HepG2 (cell line): ENCODE results near the gene PARN. TPM values are rescaled to one million over a fixed set of nuclear protein-coding genes. Genes with fewer than 3 reads are reported as not detected.

Experiments
- CREBL2 ChIP-seq: sonication (generic); formaldehyde crosslinking; IDR thresholded peaks from 2 replicates; pipeline ENCODE4 v1.8.1; 2023; ENCODE audit warnings: missing genetic modification reagents, mild to moderate bottlenecking, borderline replicate concordance
- FIP1L1 ChIP-seq: fragments of 200-400 bp; formaldehyde crosslinking; IDR thresholded peaks from 2 replicates; pipeline ENCODE4 v1.6.1; 2018; ENCODE audit warnings: low read depth, mild to moderate bottlenecking, low read length, moderate library complexity, borderline replicate concordance; ENCODE audit not compliant: insufficient read depth
- GRHL1 ChIP-seq: sonication (generic); formaldehyde crosslinking; conservative IDR thresholded peaks from 2 replicates; pipeline ENCODE4 v1.8.0; 2022; ENCODE audit warnings: missing genetic modification reagents
- GTF3A ChIP-seq: sonication (generic); formaldehyde crosslinking; conservative IDR thresholded peaks from 2 replicates; pipeline ENCODE4 v1.4.0; 2020; ENCODE audit warnings: mild to moderate bottlenecking, missing genetic modification reagents
- HIVEP1 ChIP-seq: sonication (generic); formaldehyde crosslinking; IDR thresholded peaks from 2 replicates; pipeline ENCODE4 v1.4.0; 2020; ENCODE audit warnings: mild to moderate bottlenecking, missing genetic modification reagents
- KMT2B ChIP-seq: IDR thresholded peaks from 2 replicates; pipeline ENCODE4 v1.6.1; 2016; ENCODE audit warnings: missing genetic modification reagents, missing compliant biosample characterization
- NCOR1 ChIP-seq: fragments of 200-600 bp; sonication (generic); IDR thresholded peaks from 2 replicates; pipeline ENCODE4 v1.7.0; 2017; ENCODE audit warnings: antibody characterized with exemption, low read length, borderline replicate concordance
- NFE2L2 ChIP-seq: fragments of 150-350 bp; IDR thresholded peaks from 2 replicates; pipeline ENCODE4 v1.6.1; 2014; ENCODE audit warnings: low read length
- POLR2A ChIP-seq, 2 experiments: IDR thresholded peaks; 2 replicates each; pipeline ENCODE4 v1.6.1; 2011; ENCODE audit warnings: low read depth in 2 of 2, low read length in 2 of 2, mild to moderate bottlenecking in 1 of 2, moderate library complexity in 1 of 2; ENCODE audit not compliant: insufficient read depth in 1 of 2
- RERE ChIP-seq: IDR thresholded peaks from 2 replicates; pipeline ENCODE4 v1.6.1; 2016; ENCODE audit warnings: low read depth, missing genetic modification reagents, missing compliant biosample characterization
- ZKSCAN5 ChIP-seq: sonication (generic); formaldehyde crosslinking; IDR thresholded peaks from 2 replicates; pipeline ENCODE4 v1.5.1; 2020; ENCODE audit warnings: mild to moderate bottlenecking, missing genetic modification reagents
- ZNF33B ChIP-seq: sonication (generic); formaldehyde crosslinking; IDR thresholded peaks from 2 replicates; pipeline ENCODE4 v1.5.1; 2020; ENCODE audit warnings: mild to moderate bottlenecking, missing genetic modification reagents
- ZNF350 ChIP-seq: sonication (generic); formaldehyde crosslinking; IDR thresholded peaks from 2 replicates; pipeline ENCODE4 v1.4.0; 2020; ENCODE audit warnings: mild to moderate bottlenecking, low read depth, missing genetic modification reagents, borderline replicate concordance
- ZNF550 ChIP-seq: sonication (generic); formaldehyde crosslinking; IDR thresholded peaks from 2 replicates; pipeline ENCODE4 v1.4.0; 2020; ENCODE audit warnings: mild to moderate bottlenecking, missing genetic modification reagents, borderline replicate concordance
- ZNF710 ChIP-seq: sonication (generic); formaldehyde crosslinking; IDR thresholded peaks from 2 replicates; pipeline ENCODE4 v1.5.0; 2020; ENCODE audit warnings: mild to moderate bottlenecking, missing genetic modification reagents, borderline replicate concordance
- ZNF749 ChIP-seq: sonication (generic); formaldehyde crosslinking; IDR thresholded peaks from 2 replicates; pipeline ENCODE4 v1.8.0; 2022; ENCODE audit warnings: mild to moderate bottlenecking, missing genetic modification reagents, moderate library complexity, borderline replicate concordance
- ZNF761 ChIP-seq: sonication (generic); formaldehyde crosslinking; conservative IDR thresholded peaks from 2 replicates; pipeline ENCODE4 v1.4.0; 2020; ENCODE audit warnings: mild to moderate bottlenecking, missing genetic modification reagents
- polyA plus RNA-seq, 8 experiments: library from polyadenylated mRNA; depleted of rRNA in 3 of 8; stranded (reverse) in 7 of 8; unstranded in 1 of 8; fragments of >200 nt; fragmentation: Illumina TruSeq in 4 of 8; extraction: Trizol in 4 of 8; gene quantifications; 2 replicates each; pipeline versions ENCODE4 v1.2.1 to v1.2.3, GENCODE V29; 2011 to 2016; ENCODE audit warnings: low read depth in 4 of 8, missing spikeins in 1 of 8, mixed read lengths in 1 of 8; ENCODE audit not compliant: insufficient read depth in 1 of 8
- total RNA-seq, 5 experiments: library from RNA; depleted of rRNA; stranded (reverse); fragments of >200 nt; fragmentation: Illumina TruSeq; extraction: Trizol; gene quantifications; 2 replicates each; pipeline ENCODE4 v1.2.3, GENCODE V29; 2016; ENCODE audit warnings: low read depth in 1 of 5

Gene PARN
- total and polyA plus RNA-seq, 2 of the 13 experiments (the other 11 are each of a cell fraction or from before 2014, with no cell fraction given): 13.3 to 47.6 TPM

- TF ChIP-seq ZKSCAN5 (CRISPR knock-in tag) (peak; percentile 46; the same call in 1 of the 2 replicates), CREBL2 (CRISPR knock-in tag) (no peak), ZNF749 (CRISPR knock-in tag) (0 out of 2 replicates have a peak, but pooled peaks have one; percentile 56), FIP1L1 (no peak), HIVEP1 (CRISPR knock-in tag) (no peak), RERE (CRISPR knock-in tag) (no peak; the same call in 1 of the 2 replicates), ZNF550 (0 out of 2 replicates have a peak, but pooled peaks have one; percentile 35), NCOR1 (peak; percentile 81), GRHL1 (no peak), NFE2L2 (peak; percentile 99), ZNF350 (CRISPR knock-in tag) (peak; percentile 46; the same call in 1 of the 2 replicates), ZNF710 (CRISPR knock-in tag) (peak; percentile 82; the same call in 1 of the 2 replicates), GTF3A (CRISPR knock-in tag) (0 out of 2 replicates have a peak, but pooled peaks have one; percentile 24), ZNF761 (CRISPR knock-in tag) (peak; percentile 3; the same call in 1 of the 2 replicates), KMT2B (peak; percentile 88), POLR2A (IDR thresholded peaks at IDR 0.05; ENCODE audit: insufficient read depth in 1 of 2, low read depth in 2 of 2, low read length in 2 of 2) (peak; percentile 58 to 87; a peak in 3 of 4 replicates), ZNF33B (peak; percentile 48; the same call in 1 of the 2 replicates)
Measured at GRCh38 chr16:14486520-14487303, 143.3 kb downstream of the PARN start (continued).
